ENCODE results near the gene ABHD14A. TPM values are rescaled to one million over a fixed set of nuclear protein-coding genes. Genes with fewer than 3 reads are reported as not detected.

ABHD14A gene
- total RNA-seq, 1 experiment from 2014 or later = 3.8 TPM

GRCh38 chr3:51940648-51941462 is 34.0 kb upstream of the ABHD14A start:
- ChIA-PET CTCF (interaction anchor here (0.6 to 3.4 kb wide), 40 partner anchors 10 to 880 kb away, joined by 3 to 49 read pairs (median 5); partner anchors contain the start of genes ABHD14A, ABHD14B, ACY1 and DUSP7), POLR2A (interaction anchor here (1.0 to 2.5 kb wide), 3 partner anchors 13 to 42 kb away, joined by 3 to 19 read pairs (median 5); partner anchors contain the start of genes ACY1 and PCBP4)
- peak overlapping the region; percentile 91 for H3K4me3 Mint-ChIP-seq
- peaks cover 17% of the 10 kb centered on the region for H3K4me1 Mint-ChIP-seq
- H3K27ac Mint-ChIP-seq = no peak overlapping the region
- no peaks in the 10 kb centered on the region for H3K9me3 Mint-ChIP-seq
- H3K36me3 Mint-ChIP-seq = peaks cover 34% of the 10 kb centered on the region
- H3K27me3 Mint-ChIP-seq (ENCODE audit: low read depth) = no peaks in the 10 kb centered on the region; the same call in 1 of the 2 replicates
- ATAC-seq (no peak), DNase-seq (ENCODE audit: low spot score) (peak; percentile 8)
- no peak for TF ChIP-seq PREB (CRISPR knock-in tag; IDR thresholded peaks at IDR 0.05; ENCODE audit: borderline replicate concordance)
- no peak for TF ChIP-seq ZNF423 (CRISPR knock-in tag; IDR thresholded peaks at IDR 0.05)
- no peak for TF ChIP-seq MLX (CRISPR knock-in tag; IDR thresholded peaks at IDR 0.05)
- TF ChIP-seq USF1 (CRISPR knock-in tag; IDR thresholded peaks at IDR 0.05) = no peak
- TF ChIP-seq ZSCAN18 (CRISPR knock-in tag; IDR thresholded peaks at IDR 0.05) = no peak
- TF ChIP-seq E2F1 (CRISPR knock-in tag; IDR thresholded peaks at IDR 0.05) = no peak
- TF ChIP-seq FOXK1 (CRISPR knock-in tag; IDR thresholded peaks at IDR 0.05) = no peak
- no peak for TF ChIP-seq TP53 (CRISPR knock-in tag; IDR thresholded peaks at IDR 0.05)
- TF ChIP-seq ZNF425 (CRISPR knock-in tag; conservative IDR thresholded peaks at IDR 0.05) = no peak
- TF ChIP-seq FOXJ3 (CRISPR knock-in tag; IDR thresholded peaks at IDR 0.05; ENCODE audit: borderline replicate concordance) = no peak
- no peak for TF ChIP-seq AFF4 (CRISPR knock-in tag; IDR thresholded peaks at IDR 0.05; ENCODE audit: borderline replicate concordance)
- no peak for TF ChIP-seq ZNF232 (CRISPR knock-in tag; IDR thresholded peaks at IDR 0.05)
- TF ChIP-seq RORB (CRISPR knock-in tag; IDR thresholded peaks at IDR 0.05) = no peak
- TF ChIP-seq CREB1 (CRISPR knock-in tag; IDR thresholded peaks at IDR 0.05) = no peak
- TF ChIP-seq RELA (CRISPR knock-in tag; IDR thresholded peaks at IDR 0.05; ENCODE audit: borderline replicate concordance) = no peak
- no peak for TF ChIP-seq PRRX2 (CRISPR knock-in tag; IDR thresholded peaks at IDR 0.05)
